Cardiac septum (tissue), 1 donor: Measurements from ENCODE around the gene PRAMEF5. TPM values are rescaled to one million over a fixed set of nuclear protein-coding genes. Genes with fewer than 3 reads are reported as not detected.
A peak's percentile ranks its signal among the peaks of the same experiment; 100 is the strongest.
"Not testable (repeated sequence)": the region's sequence is repeated elsewhere in the genome, so short reads cannot be mapped to it uniquely, and the experiment has no call there.

Source experiments
- DNase-seq: peaks from one replicate; pipeline ENCODE4 v3.0.0-alpha.2; 2020; ENCODE audit warnings: low spot score
- intact Hi-C: fragments of 100-400 bp; cut with DNase I; formaldehyde crosslinking; loops from one replicate; pipeline ENCODE4 v1.14.0; 2022
- long read RNA-seq: library from polyadenylated mRNA; unstranded; transcript quantifications from one replicate; pipeline ENCODE4 v2.0.0, GENCODE V29; 2021
- total RNA-seq: library from RNA; stranded (reverse); fragmentation: NEBNext Ultra II Directional; extraction: Animal tissue kit (Norgen Biotek cat#: 25700); gene quantifications from one replicate; pipeline ENCODE4 v1.2.1, GENCODE V29; 2021
- donor health status: DM: no; HTN: no; CAD: no.

PRAMEF5 gene
- total RNA-seq, result not detected
- long read RNA-seq, result 0 reads

- intact Hi-C loops, DNase-seq: not testable (repeated sequence)
These were observed at the start of gene PRAMEF5 for GRCh38 chr1:13253898-13254297. TSS of gene PRAMEF5 (plus strand) at chr1:13254198. CDS start at chr1:13259269, 5,071 bp downstream.

DNA sequence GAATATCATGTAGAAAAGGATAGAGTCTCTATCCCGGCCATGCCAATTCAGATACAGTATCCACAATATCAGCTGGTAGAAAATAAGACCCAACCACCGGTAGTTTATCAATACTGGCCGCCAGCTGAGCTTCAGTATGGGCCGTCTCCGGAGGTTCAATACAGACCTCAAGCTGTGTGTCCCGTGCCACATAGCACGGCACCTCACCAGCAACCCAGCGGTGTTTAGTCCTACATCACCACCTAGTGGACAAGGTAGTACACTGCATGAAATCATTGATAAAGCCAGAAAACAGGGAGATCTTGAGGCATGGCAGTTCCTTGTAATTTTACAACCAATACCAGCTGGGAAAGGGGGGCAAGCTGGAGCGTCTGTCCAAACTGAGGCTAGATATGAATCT, 45.3 kb upstream of the PRAMEF5 start:
- intact Hi-C loops, DNase-seq: not testable (repeated sequence)

- intact Hi-C loops, DNase-seq: not testable (repeated sequence)
These were observed 37.4 kb upstream of the PRAMEF5 start for GRCh38 chr1:13216619-13217018.

DNA sequence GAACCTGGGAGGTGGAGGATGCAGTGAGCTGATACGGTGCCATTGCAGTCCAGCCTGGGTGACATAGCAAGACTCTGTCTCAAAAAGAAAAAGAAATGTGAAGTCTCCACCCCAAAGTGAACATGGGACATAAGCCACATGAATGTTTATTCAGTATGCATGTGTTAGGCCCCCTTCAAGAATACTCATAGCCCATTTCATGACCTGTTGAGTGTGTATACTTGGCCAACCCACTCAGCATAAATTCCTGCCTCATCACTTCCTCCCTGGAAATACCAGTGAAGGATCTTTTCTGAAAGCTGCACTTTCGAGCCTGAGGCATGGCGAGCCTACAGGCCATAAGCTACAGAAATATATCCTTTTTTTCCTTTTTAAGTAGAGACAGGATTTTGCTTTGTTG, 34.8 kb upstream of the PRAMEF5 start:
- intact Hi-C loops, DNase-seq: not testable (repeated sequence)

DNA sequence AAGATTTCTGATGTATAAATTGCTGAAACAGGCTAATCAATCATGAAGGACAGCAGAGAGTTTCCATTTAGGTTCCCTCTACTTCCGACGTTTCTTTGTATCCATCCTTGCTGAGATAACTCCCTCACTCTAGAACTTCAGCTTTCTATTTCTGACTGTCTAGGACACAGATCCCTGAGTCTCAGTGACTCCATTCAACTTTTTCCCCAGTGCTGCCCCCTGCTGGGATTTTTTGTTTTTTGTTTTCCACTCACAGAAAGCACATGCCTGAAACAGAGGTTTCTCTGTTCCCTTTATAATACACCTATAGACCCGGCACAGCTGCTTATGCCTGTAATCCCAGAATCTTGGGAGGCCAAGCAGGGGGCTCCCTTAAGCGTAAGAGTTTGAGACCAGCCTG, 31.2 kb upstream of the PRAMEF5 start:
- DNase-seq, intact Hi-C loops: not testable (repeated sequence)

- intact Hi-C loops, result no loop called here
These were observed 29.4 kb upstream of the PRAMEF5 start for GRCh38 chr1:13224480-13225060.

GRCh38 chr1:13225675-13226204, 28.3 kb upstream of the PRAMEF5 start, which contains the start of gene PRAMEF18:
TSS of gene PRAMEF18 (minus strand) at chr1:13226154. CDS start at chr1:13226106, 48 bp downstream.
- DNase-seq, result peak; percentile 53

More at GRCh38 chr1:13224480-13225060, 29.4 kb upstream of the PRAMEF5 start:
- DNase-seq, result peak; percentile 50

DNA sequence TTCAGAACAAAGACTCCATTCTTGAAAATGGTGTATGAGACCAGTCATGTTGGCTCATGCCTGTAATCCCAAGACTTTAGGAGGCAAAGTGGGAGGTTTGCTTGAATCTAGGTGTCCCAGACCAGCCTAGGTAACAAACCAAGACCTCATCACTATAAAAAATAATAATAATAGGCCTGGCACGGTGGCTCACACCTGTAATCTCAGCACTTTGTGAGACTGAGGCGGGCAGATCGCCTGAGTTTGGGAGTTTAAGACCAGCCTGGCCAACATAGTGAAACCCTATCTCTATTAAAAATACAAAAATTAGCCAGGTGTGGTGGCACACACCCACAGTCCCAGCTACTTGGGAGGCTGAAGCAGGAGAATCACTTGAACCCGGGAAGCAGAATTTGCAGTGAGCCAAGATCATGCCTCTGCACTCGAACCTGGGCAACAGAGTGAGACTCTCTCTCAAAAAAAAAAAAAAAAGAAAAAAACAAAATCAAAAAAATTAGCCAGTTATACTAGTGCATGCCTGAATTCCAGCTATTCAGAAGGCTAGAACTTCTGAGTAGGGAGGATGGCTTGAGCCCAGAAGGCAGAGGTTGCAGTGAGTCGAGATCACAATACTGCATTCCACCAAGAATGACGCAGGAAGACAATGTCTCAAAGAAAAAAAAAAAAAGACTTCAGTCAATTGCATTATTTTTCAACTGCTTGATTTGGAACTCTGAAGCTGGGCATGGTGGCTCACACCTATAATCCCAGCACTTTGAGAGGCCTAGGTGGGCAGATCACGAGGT, 26.5 kb upstream of the PRAMEF5 start:
- intact Hi-C loops, DNase-seq: not testable (repeated sequence)

More at GRCh38 chr1:13225675-13226204, 28.3 kb upstream of the PRAMEF5 start, which contains the start of gene PRAMEF18:
- intact Hi-C loops, result not testable (repeated sequence)

DNA sequence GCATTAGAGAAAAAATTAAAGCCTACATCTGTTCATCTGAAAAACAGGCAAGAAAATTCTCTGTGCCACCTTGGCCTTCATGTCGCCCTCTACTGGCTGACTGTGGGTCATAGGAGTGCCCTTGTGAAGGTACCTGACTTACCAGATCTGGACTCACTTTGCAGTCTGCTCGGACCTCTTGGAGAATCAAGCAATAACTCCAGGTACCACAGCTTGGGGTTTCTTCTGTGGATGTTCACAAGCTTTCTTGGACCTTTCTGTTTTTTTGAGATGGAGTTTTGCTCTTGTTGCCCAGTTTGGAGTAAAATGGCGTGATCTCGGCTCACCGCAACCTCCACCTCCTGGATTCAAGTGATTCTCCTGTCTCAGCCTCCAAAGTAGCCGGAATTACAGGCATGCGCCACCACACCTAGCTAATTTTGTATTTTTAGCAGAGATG, 25.6 kb upstream of the PRAMEF5 start:
- intact Hi-C loops, result no loop called here
- DNase-seq, result peak; percentile 41

- DNase-seq, intact Hi-C loops: not testable (repeated sequence)
These were observed 23.9 kb upstream of the PRAMEF5 start for GRCh38 chr1:13230096-13230495.

GRCh38 chr1:13230601-13231000, 23.4 kb upstream of the PRAMEF5 start:
- DNase-seq, result peak; percentile 73
- intact Hi-C loops, result not testable (repeated sequence)

DNA sequence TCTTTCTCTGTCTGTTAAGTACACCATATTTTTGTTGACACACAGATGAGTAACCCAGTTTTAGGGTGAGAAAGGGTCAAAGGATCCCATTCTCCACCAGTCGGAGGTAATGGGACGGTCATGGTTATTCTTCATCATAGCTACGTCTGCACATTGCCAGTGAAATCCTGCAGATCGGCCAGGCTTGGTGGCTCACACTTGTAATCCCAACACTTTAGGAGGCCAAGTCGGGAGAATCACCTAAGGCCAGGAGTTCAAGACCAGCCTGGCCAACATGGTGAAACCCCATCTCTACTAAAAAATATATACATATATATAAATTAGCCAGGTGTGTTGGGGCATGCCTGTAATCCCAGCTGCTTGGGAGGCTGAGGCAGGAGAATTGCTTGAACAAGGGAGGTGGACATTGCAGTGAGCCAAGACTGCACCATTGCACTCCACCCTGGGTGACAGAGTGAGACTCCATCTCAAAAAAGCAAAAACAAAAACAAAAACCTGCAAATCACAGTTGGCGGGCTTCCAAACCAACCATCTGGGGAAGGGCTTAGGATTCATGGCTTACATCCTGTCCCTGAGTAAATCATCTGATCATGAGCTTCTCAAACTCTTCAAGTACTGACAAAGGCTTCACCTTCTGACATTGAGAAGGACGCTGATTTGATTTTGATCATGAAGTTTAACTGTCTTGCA, 22.8 kb upstream of the PRAMEF5 start:
- intact Hi-C loops, result not testable (repeated sequence)
- DNase-seq, result peak; percentile 58

- intact Hi-C loops, result not testable (repeated sequence)
- DNase-seq, result peak; percentile 65
These were observed 21.9 kb upstream of the PRAMEF5 start for GRCh38 chr1:13232056-13232455.

GRCh38 chr1:13234057-13234456, 19.9 kb upstream of the PRAMEF5 start:
- peak; percentile 56 for DNase-seq
- intact Hi-C loops, result not testable (repeated sequence)

DNA sequence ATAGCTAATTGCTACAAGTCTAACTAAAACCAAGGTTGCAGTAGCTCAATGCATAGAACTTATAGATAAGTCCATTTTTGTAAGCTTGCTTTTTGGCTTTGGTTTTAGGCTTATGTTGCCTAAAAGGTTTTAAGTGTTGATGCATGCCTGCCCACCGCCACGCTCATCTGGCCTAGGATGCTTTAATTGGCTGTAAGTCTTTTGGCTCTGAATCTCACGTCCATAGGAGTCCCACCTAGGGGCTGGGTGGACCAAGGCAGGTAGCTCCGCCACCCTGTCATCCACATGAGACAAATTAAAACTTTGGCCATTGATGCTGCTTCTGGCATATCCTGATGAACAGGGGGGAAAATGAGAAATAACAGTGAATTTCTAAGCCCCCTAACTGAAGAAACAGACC, 16.4 kb upstream of the PRAMEF5 start:
- DNase-seq, intact Hi-C loops: not testable (repeated sequence)

DNA sequence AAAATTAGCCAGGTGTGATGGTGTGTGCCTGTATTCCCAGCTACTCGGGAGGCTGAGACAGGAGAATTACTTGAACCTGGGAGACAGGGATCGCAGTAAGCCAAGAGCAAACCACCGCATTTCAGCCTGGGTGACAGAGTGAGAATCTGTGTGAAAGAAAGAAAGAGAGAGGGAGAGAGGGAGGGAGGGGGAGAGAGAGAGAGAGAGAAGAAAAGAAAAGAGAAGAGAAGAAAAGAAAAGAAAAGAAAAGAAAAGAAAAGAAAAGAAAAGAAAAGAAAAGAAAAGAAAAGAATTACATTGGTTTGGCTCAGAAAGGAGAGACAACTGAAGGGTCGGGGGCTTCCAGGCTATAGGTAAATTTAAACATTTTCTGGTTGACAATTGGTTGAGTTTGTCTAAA, 14.4 kb upstream of the PRAMEF5 start:
- intact Hi-C loops, DNase-seq: not testable (repeated sequence)

DNA sequence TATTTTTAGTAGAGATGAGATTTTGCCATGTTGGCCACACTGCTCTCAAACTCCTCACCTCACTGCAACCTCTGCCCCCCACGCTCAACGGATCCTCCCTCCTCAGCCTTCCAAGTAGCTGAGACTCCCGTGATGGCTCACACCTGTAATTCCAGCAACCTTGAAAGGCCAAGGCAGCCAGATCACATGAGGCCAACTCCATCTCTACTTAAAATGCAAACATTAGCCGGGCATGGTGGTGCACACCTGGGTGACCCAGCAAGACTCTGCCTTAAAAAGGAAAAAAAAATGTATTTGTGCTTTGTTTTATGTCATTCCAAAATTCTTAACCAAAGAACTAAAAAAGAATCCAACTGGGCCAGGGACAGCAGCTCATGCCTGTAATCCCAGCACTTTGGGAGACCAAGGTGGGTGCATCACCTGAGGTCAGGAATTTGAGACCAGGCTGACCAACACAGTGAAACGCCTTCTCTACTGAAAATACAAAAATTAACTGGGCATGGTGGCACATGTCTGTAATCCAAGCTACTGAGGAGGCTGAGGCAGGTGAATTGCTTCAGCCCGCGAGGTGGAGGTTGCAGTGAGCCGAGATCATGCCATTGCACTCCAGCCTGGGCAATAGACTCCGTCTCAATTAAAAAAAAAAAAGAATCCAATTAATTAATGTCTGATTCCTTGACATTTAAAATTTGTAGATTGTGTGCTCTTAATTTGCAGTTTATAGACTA, 10.3 kb upstream of the PRAMEF5 start:
- intact Hi-C loops, result not testable (repeated sequence)
- peak; percentile 64 for DNase-seq

GRCh38 chr1:13245841-13246553, 8.0 kb upstream of the PRAMEF5 start:
- peak; percentile 67 for DNase-seq

DNA sequence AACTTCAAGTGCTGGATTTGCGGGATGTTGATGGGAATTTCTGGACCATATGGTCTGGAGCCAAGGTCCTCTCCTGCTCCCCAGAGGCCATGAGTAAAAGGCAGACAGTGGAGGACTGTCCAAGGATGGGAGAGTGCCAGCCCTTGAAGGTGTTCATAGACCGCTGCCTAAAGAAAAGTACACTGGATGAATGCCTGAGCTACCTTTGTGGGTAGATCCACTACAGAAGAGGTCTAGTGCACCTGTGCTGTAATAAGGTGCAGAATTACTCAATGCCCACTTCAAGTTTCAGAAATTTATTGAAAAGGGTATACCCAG, 7.5 kb upstream of the PRAMEF5 start:
- intact Hi-C loops, DNase-seq: not testable (repeated sequence)

More at GRCh38 chr1:13245841-13246553, 8.0 kb upstream of the PRAMEF5 start:
- intact Hi-C loops, result not testable (repeated sequence)
